WTC11 (cell line): ENCODE measurements around the gene ODAPH.

Experiments used
- ESRRA ChIP-seq: sonication (generic); formaldehyde crosslinking; IDR thresholded peaks from 2 replicates; pipeline ENCODE4 v1.8.1; 2022; ENCODE audit warnings: mild to moderate bottlenecking, missing genetic modification reagents, borderline replicate concordance
- MAX ChIP-seq: sonication (generic); formaldehyde crosslinking; IDR thresholded peaks from 2 replicates; pipeline ENCODE4 v1.8.0; 2022; ENCODE audit warnings: mild to moderate bottlenecking, missing genetic modification reagents
- USF1 ChIP-seq: sonication (generic); formaldehyde crosslinking; IDR thresholded peaks from 2 replicates; pipeline ENCODE4 v1.8.0; 2022; ENCODE audit warnings: mild to moderate bottlenecking, missing genetic modification reagents
- USF2 ChIP-seq: sonication (generic); formaldehyde crosslinking; IDR thresholded peaks from 2 replicates; pipeline ENCODE4 v1.8.1; 2023; ENCODE audit warnings: mild to moderate bottlenecking, missing genetic modification reagents, moderate library complexity
- ZMAT4 ChIP-seq: fragments of 250-450 bp; sonication (Bioruptor Pico); IDR thresholded peaks from 2 replicates; pipeline ENCODE4 v1.9.0; 2021; ENCODE audit warnings: mild to moderate bottlenecking

- no peak for TF ChIP-seq MAX (CRISPR knock-in tag)
- no peak for TF ChIP-seq ZMAT4 (CRISPR knock-in tag)
- TF ChIP-seq ESRRA: no peak
- TF ChIP-seq USF2: no peak
- no peak for TF ChIP-seq USF1
Observed at GRCh38 chr4:75514949-75515612, 40.8 kb upstream of the ODAPH start.
